ENCODE results near the gene ARHGAP31.

DNA sequence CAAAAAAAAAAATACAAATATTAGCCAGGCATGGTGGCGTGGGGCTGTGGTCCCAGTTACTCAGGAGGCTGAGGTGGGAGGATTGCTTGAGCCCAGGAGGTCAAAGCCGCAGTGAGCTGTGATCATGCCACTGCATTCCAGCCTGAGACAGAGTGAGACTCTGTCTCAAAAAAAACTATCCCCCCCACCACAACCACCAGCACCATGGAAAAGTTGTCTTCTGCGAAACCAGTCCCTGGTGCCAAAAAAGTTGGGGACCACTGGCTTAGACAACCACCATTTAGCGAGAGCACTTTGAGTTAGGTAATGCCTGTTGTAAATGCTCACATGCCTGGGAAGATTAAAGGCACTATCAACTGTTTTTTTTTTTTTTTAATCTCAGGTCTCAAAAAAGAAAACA, 15.4 kb downstream of the ARHGAP31 start:
- TF ChIP-seq POLR2AphosphoS5 (IDR thresholded peaks at IDR 0.05; ENCODE audit: low read depth, low read length) (no peak), TAF1 (IDR thresholded peaks at IDR 0.05; ENCODE audit: borderline replicate concordance, insufficient read depth, low read length) (no peak)

Measured in PFSK-1 (cell line).